GM23338 (cell line): ENCODE results near the gene FOXO3. TPM values are rescaled to one million over a fixed set of nuclear protein-coding genes. Genes with fewer than 3 reads are reported as not detected.
A peak's percentile ranks its signal among the peaks of the same experiment; 100 is the strongest.

Experiments used
- ATAC-seq: fragments of 200-7000 bp; cut with Tn5 transposase; 3 replicates; pipeline ENCODE4 v1.9.1; 2020
- DNase-seq: peaks from one replicate; pipeline ENCODE4 v3.0.0-alpha.2; 2015; ENCODE audit warnings: low spot score
- H2AFZ ChIP-seq: fragments of 200-600 bp; sonication (generic); 2 replicates; pipeline ENCODE4 v1.8.0; 2016; ENCODE audit warnings: antibody characterized with exemption, mild to moderate bottlenecking, moderate library complexity
- H3F3A ChIP-seq: fragments of 200-600 bp; sonication (generic); replicated peaks from 2 replicates; pipeline ENCODE4 v1.8.0; 2017; ENCODE audit warnings: antibody characterized with exemption, mixed run types, low read depth
- H3K27ac ChIP-seq: fragments of 200-600 bp; sonication (generic); 2 replicates; pipeline ENCODE4 v1.6.1; 2016; ENCODE audit warnings: low read depth
- H3K27me3 ChIP-seq: fragments of 200-600 bp; sonication (generic); 2 replicates; pipeline ENCODE4 v1.8.0; 2016; ENCODE audit warnings: mild to moderate bottlenecking, mixed run types, moderate library complexity; ENCODE audit not compliant: insufficient read depth
- H3K36me3 ChIP-seq: fragments of 200-600 bp; sonication (generic); 2 replicates; pipeline ENCODE4 v1.8.0; 2016; ENCODE audit warnings: mild to moderate bottlenecking; ENCODE audit not compliant: insufficient read depth
- H3K4me1 ChIP-seq: fragments of 200-600 bp; sonication (generic); 2 replicates; pipeline ENCODE4 v1.8.0; 2016; ENCODE audit warnings: mild to moderate bottlenecking, moderate library complexity; ENCODE audit not compliant: insufficient read depth
- H3K4me2 ChIP-seq: fragments of 200-600 bp; sonication (generic); 2 replicates; pipeline ENCODE4 v1.7.1; 2017; ENCODE audit warnings: mixed run types
- H3K4me3 ChIP-seq: fragments of 200-600 bp; sonication (generic); 2 replicates; pipeline ENCODE4 v1.6.1; 2016; ENCODE audit warnings: mixed run types
- H3K79me2 ChIP-seq: fragments of 200-600 bp; sonication (generic); replicated peaks from 2 replicates; pipeline ENCODE4 v1.8.0; 2017; ENCODE audit warnings: mild to moderate bottlenecking; ENCODE audit not compliant: insufficient read depth
- H3K9me2 ChIP-seq: fragments of 200-600 bp; sonication (generic); 2 replicates; pipeline ENCODE4 v1.8.0; 2017; ENCODE audit not compliant: insufficient read depth
- H4K20me1 ChIP-seq: fragments of 200-600 bp; sonication (generic); replicated peaks from 2 replicates; pipeline ENCODE4 v1.8.0; 2017; ENCODE audit warnings: mild to moderate bottlenecking; ENCODE audit not compliant: insufficient read depth
- H3K27ac Mint-ChIP-seq: 2 replicates; pipeline ENCODE4 v1.8.0; 2020; ENCODE audit warnings: inconsistent platforms, mild to moderate bottlenecking, moderate library complexity, mixed read lengths
- H3K27me3 Mint-ChIP-seq: 3 replicates; pipeline ENCODE4 v1.8.0; 2022; ENCODE audit warnings: low read depth, mild to moderate bottlenecking, moderate library complexity, mixed read lengths, inconsistent platforms; ENCODE audit not compliant: insufficient read depth, poor library complexity
- H3K36me3 Mint-ChIP-seq: 3 replicates; pipeline ENCODE4 v1.8.0; 2021; ENCODE audit warnings: low read depth, mild to moderate bottlenecking, inconsistent platforms, moderate library complexity, mixed read lengths
- H3K4me1 Mint-ChIP-seq: 3 replicates; pipeline ENCODE4 v1.8.0; 2020; ENCODE audit warnings: mild to moderate bottlenecking, inconsistent platforms, mixed read lengths
- H3K4me3 Mint-ChIP-seq: 3 replicates; pipeline ENCODE4 v1.8.0; 2021; ENCODE audit warnings: moderate library complexity, mild to moderate bottlenecking, inconsistent platforms, mixed read lengths
- H3K9me3 Mint-ChIP-seq: 3 replicates; pipeline ENCODE4 v1.8.0; 2020; ENCODE audit warnings: moderate library complexity, mild to moderate bottlenecking, inconsistent platforms, mixed read lengths
- CREB1 ChIP-seq: fragments of 250-450 bp; sonication (Bioruptor Pico); IDR thresholded peaks from 2 replicates; pipeline ENCODE4 v1.5.0; 2020; ENCODE audit warnings: low read depth, mild to moderate bottlenecking, moderate library complexity
- EZH2 ChIP-seq: fragments of 200-600 bp; sonication (generic); IDR thresholded peaks from one replicate; pipeline ENCODE4 v1.8.0; 2017; ENCODE audit warnings: antibody characterized with exemption, mild to moderate bottlenecking, low read depth; ENCODE audit not compliant: unreplicated experiment
- JUNB ChIP-seq: IDR thresholded peaks from one replicate; pipeline ENCODE4 v1.6.1; 2016; ENCODE audit warnings: antibody characterized with exemption; ENCODE audit not compliant: unreplicated experiment
- NANOG ChIP-seq: IDR thresholded peaks from 2 replicates; pipeline ENCODE4 v1.6.1; 2016; ENCODE audit warnings: antibody characterized with exemption, borderline replicate concordance
- POLR2AphosphoS5 ChIP-seq: IDR thresholded peaks from 2 replicates; pipeline ENCODE4 v1.6.1; 2016; ENCODE audit warnings: antibody characterized with exemption, low read depth
- STAT1 ChIP-seq: IDR thresholded peaks from one replicate; pipeline ENCODE4 v1.6.1; 2016; ENCODE audit warnings: antibody characterized with exemption; ENCODE audit not compliant: unreplicated experiment
- ZNF114 ChIP-seq: fragments of 250-450 bp; sonication (Bioruptor Pico); IDR thresholded peaks from 2 replicates; pipeline ENCODE4 v1.5.0; 2020; ENCODE audit warnings: mild to moderate bottlenecking, moderate library complexity
- ZNF331 ChIP-seq: fragments of 250-450 bp; sonication (Bioruptor Pico); IDR thresholded peaks from 2 replicates; pipeline ENCODE4 v1.5.0; 2020; ENCODE audit warnings: low read depth, mild to moderate bottlenecking, moderate library complexity
- polyA plus RNA-seq: library from polyadenylated mRNA; unstranded; fragments of >200 nt; fragmentation: Nextera tagmentation; extraction: Ambion mirVana; gene quantifications from 2 replicates; pipeline ENCODE4 v1.2.1, GENCODE V29; 2016
- total RNA-seq: library from RNA; depleted of rRNA; stranded (reverse); fragments of >200 nt; shearing (Covaris generic); gene quantifications from 2 replicates; pipeline ENCODE4 v1.2.3, GENCODE V29; 2014
- TF ChIP-seq, protein P1 (sequence below): IDR thresholded peaks from 2 replicates; pipeline ENCODE4 v1.6.1; 2016; ENCODE audit warnings: antibody characterized with exemption
- TF ChIP-seq, protein P2 (sequence below): fragments of 250-450 bp; sonication (Bioruptor Pico); IDR thresholded peaks from 2 replicates; pipeline ENCODE4 v1.5.0; 2020; ENCODE audit warnings: mild to moderate bottlenecking, moderate library complexity

FOXO3 gene
- total and polyA plus RNA-seq, 2 experiments from 2014 or later, result 9.8 to 20.2 TPM

DNA sequence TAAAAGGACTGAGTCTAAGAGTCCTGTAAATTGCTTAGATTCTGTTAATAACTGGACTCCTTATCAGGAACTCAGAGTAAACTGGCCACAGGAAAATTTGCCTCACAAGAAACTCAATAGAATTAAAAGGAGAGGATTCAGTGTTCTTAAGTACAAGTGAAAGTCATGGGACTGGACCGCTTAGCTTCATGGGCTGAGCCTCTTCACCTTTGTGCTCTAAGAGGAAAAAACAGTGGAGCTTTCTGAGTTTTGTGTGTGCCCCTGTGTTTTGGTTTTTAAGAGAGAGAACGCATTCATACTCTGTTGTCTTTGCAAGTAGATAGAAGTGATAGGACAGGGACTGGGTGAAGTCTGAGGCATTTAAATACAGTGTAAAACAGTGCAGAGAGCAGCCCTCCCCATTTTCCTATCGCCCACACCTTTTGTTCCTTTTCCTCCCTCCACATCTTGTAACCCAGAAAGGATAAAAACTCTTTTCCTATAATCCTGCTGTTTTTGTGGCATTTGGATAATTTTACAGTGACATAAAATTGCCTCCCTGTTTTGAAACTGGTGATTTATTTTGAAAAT lies 49.6 kb downstream of the FOXO3 start (continued):
- no peak for TF ChIP-seq STAT1
- no peak for TF ChIP-seq JUNB

DNA sequence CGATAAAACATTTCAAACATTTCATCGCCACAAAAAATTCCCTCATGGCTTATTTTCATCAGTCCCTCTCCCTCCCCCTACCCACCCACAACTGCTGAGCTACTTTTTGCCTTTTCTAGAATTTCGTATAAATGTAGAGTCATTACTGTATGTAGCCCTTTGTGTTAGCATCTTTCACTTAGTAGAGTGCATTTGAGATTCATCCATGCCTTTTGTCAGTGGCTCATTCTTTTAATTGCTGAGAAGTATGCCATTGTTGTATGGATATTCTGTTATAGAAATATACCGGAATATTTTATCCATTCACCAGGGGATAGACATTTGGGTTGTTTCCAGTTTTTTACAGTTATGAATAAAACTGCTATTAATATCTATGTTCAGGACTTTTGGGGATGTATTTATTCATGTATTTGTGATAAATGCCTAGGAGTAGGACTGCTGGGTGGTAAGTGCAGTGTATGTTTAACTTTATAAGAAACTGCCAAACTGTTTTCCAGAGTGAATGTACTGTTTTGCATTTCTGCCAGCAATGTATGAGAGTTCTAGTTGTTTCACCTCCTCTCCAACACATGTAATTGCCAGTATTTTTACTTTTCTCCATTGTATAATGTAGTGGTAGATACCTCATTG lies 50.4 kb downstream of the FOXO3 start:
- ATAC-seq (no peak), DNase-seq (no peak)
- Histone ChIP-seq H3K27me3 (no peaks in the 10 kb centered on the region), H3K79me2 (peaks cover 81% of the 10 kb centered on the region), H3K4me3 (no peak overlapping the region), H3F3A (no peaks in the 10 kb centered on the region), H2AFZ (no peak overlapping the region), H4K20me1 (no peaks in the 10 kb centered on the region), H3K36me3 (no peaks in the 10 kb centered on the region), H3K4me1 (peaks cover 20% of the 10 kb centered on the region), H3K9me2 (no peaks in the 10 kb centered on the region), H3K4me2 (no peak overlapping the region), H3K27ac (no peak overlapping the region)
- Mint-ChIP-seq H3K27ac (no peak overlapping the region), H3K4me3 (no peak overlapping the region), H3K36me3 (peaks cover 11% of the 10 kb centered on the region), H3K9me3 (peaks cover 10% of the 10 kb centered on the region; the same call in 2 of the 3 replicates), H3K4me1 (peaks cover 40% of the 10 kb centered on the region), H3K27me3 (peaks cover 2% of the 10 kb centered on the region)
- TF ChIP-seq EZH2 (no peak), STAT1 (no peak), POLR2AphosphoS5 (no peak), ZNF114 (CRISPR knock-in tag) (no peak)

DNA sequence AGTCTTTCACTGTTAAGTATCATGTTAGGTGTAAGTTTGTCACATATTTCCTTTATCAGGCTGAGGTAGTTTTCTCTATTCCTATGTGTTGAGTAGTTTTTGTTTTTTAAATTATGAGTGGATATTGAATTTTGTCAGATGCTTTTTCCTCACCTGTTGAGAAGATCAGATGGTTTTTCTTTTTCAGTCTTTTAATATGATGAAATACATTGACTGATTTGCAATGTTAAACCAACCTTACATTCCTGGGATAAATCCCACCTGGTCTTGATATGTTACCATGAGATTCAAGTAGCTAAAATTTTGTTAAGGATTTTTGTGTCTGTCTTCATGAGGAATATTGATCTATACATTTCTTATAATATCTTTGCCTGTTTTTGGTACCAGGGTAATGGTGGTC lies 52.1 kb downstream of the FOXO3 start:
- H3K27ac Mint-ChIP-seq, result peak overlapping the region; percentile 40; the same call in 1 of the 2 replicates
- no peak for TF ChIP-seq POLR2AphosphoS5
- TF ChIP-seq, protein P1, sequence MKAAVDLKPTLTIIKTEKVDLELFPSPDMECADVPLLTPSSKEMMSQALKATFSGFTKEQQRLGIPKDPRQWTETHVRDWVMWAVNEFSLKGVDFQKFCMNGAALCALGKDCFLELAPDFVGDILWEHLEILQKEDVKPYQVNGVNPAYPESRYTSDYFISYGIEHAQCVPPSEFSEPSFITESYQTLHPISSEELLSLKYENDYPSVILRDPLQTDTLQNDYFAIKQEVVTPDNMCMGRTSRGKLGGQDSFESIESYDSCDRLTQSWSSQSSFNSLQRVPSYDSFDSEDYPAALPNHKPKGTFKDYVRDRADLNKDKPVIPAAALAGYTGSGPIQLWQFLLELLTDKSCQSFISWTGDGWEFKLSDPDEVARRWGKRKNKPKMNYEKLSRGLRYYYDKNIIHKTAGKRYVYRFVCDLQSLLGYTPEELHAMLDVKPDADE, result no peak
- TF ChIP-seq, protein P2, sequence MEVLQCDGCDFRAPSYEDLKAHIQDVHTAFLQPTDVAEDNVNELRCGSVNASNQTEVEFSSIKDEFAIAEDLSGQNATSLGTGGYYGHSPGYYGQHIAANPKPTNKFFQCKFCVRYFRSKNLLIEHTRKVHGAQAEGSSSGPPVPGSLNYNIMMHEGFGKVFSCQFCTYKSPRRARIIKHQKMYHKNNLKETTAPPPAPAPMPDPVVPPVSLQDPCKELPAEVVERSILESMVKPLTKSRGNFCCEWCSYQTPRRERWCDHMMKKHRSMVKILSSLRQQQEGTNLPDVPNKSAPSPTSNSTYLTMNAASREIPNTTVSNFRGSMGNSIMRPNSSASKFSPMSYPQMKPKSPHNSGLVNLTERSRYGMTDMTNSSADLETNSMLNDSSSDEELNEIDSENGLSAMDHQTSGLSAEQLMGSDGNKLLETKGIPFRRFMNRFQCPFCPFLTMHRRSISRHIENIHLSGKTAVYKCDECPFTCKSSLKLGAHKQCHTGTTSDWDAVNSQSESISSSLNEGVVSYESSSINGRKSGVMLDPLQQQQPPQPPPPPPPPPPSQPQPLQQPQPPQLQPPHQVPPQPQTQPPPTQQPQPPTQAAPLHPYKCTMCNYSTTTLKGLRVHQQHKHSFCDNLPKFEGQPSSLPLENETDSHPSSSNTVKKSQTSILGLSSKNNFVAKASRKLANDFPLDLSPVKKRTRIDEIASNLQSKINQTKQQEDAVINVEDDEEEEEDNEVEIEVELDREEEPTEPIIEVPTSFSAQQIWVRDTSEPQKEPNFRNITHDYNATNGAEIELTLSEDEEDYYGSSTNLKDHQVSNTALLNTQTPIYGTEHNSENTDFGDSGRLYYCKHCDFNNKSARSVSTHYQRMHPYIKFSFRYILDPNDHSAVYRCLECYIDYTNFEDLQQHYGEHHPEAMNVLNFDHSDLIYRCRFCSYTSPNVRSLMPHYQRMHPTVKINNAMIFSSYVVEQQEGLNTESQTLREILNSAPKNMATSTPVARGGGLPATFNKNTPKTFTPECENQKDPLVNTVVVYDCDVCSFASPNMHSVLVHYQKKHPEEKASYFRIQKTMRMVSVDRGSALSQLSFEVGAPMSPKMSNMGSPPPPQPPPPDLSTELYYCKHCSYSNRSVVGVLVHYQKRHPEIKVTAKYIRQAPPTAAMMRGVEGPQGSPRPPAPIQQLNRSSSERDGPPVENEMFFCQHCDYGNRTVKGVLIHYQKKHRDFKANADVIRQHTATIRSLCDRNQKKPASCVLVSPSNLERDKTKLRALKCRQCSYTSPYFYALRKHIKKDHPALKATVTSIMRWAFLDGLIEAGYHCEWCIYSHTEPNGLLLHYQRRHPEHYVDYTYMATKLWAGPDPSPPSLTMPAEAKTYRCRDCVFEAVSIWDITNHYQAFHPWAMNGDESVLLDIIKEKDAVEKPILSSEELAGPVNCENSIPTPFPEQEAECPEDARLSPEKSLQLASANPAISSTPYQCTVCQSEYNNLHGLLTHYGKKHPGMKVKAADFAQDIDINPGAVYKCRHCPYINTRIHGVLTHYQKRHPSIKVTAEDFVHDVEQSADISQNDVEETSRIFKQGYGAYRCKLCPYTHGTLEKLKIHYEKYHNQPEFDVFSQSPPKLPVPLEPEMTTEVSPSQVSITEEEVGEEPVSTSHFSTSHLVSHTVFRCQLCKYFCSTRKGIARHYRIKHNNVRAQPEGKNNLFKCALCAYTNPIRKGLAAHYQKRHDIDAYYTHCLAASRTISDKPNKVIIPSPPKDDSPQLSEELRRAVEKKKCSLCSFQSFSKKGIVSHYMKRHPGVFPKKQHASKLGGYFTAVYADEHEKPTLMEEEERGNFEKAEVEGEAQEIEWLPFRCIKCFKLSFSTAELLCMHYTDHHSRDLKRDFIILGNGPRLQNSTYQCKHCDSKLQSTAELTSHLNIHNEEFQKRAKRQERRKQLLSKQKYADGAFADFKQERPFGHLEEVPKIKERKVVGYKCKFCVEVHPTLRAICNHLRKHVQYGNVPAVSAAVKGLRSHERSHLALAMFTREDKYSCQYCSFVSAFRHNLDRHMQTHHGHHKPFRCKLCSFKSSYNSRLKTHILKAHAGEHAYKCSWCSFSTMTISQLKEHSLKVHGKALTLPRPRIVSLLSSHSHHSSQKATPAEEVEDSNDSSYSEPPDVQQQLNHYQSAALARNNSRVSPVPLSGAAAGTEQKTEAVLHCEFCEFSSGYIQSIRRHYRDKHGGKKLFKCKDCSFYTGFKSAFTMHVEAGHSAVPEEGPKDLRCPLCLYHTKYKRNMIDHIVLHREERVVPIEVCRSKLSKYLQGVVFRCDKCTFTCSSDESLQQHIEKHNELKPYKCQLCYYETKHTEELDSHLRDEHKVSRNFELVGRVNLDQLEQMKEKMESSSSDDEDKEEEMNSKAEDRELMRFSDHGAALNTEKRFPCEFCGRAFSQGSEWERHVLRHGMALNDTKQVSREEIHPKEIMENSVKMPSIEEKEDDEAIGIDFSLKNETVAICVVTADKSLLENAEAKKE, result no peak
- TF ChIP-seq ZNF331 (CRISPR knock-in tag), result no peak
- TF ChIP-seq CREB1 (CRISPR knock-in tag), result no peak
- no peak for TF ChIP-seq EZH2
- no peak for TF ChIP-seq JUNB
- no peak for TF ChIP-seq NANOG

More for the DNA sequence above, 52.1 kb downstream of the FOXO3 start:
- Mint-ChIP-seq H3K36me3 (peaks cover 11% of the 10 kb centered on the region), H3K27me3 (no peaks in the 10 kb centered on the region), H3K4me1 (peaks cover 33% of the 10 kb centered on the region), H3K4me3 (no peak overlapping the region), H3K9me3 (peaks cover 10% of the 10 kb centered on the region; the same call in 2 of the 3 replicates)
- H3K36me3 ChIP-seq, result no peaks in the 10 kb centered on the region
- no peaks in the 10 kb centered on the region for H3K27me3 ChIP-seq
- ATAC-seq (no peak), DNase-seq (no peak)
- no peak overlapping the region for H2AFZ ChIP-seq
- 0 out of 2 replicates have a peak overlapping the region, but pooled peaks have one; percentile 10 for H3K27ac ChIP-seq
- no peaks in the 10 kb centered on the region for H3K9me2 ChIP-seq
- no peaks in the 10 kb centered on the region for H3F3A ChIP-seq
- H3K4me3 ChIP-seq, result no peak overlapping the region
- no peaks in the 10 kb centered on the region for H4K20me1 ChIP-seq
- H3K79me2 ChIP-seq, result peaks cover 88% of the 10 kb centered on the region
- H3K4me1 ChIP-seq, result peaks cover 17% of the 10 kb centered on the region
- H3K4me2 ChIP-seq, result no peak overlapping the region
